Peyer's patch (tissue), 4 donors: ENCODE data around the gene ANO6. TPM values are rescaled to one million over a fixed set of nuclear protein-coding genes. Genes with fewer than 3 reads are reported as not detected.

Experiments
- DNase-seq, 3 donors: peaks; one replicate each; pipeline ENCODE4 v3.0.0-alpha.2; 2017 to 2019
- H3K27ac ChIP-seq, 4 donors: fragments of 200-600 bp; sonication (generic); one replicate each; pipeline ENCODE4 v1.5.1; 2016 to 2019
- H3K27me3 ChIP-seq, 2 donors: fragments of 200-600 bp; sonication (generic); one replicate each; pipeline ENCODE4 v1.5.1; 2019
- H3K36me3 ChIP-seq, 3 donors: fragments of 200-600 bp; sonication (generic); one replicate each; pipeline ENCODE4 v1.5.1; 2016 to 2019
- H3K4me1 ChIP-seq, 4 donors: fragments of 200-600 bp; sonication (generic); one replicate each; pipeline ENCODE4 v1.5.1; 2016 to 2019
- H3K4me3 ChIP-seq, 4 donors: fragments of 200-600 bp; sonication (generic); 1 replicate in 3 of 4; 2 replicates in 1 of 4; pipeline ENCODE4 v1.5.1; 2016 to 2019; ENCODE audit warnings: mild to moderate bottlenecking in 1 of 4
- H3K9me3 ChIP-seq, 4 donors: fragments of 200-600 bp; sonication (generic); one replicate each; pipeline ENCODE4 v1.5.1; 2016 to 2019; ENCODE audit warnings: mild to moderate bottlenecking in 1 of 4
- POLR2A ChIP-seq, 2 donors: fragments of 450-650 bp; IDR thresholded peaks; one replicate each; pipeline ENCODE4 v1.5.1; 2017; ENCODE audit warnings: antibody characterized with exemption in 2 of 2, mild to moderate bottlenecking in 2 of 2, moderate library complexity in 2 of 2
- total RNA-seq, 4 donors: library from RNA; depleted of rRNA; stranded (reverse); fragments of >200 nt; gene quantifications; one replicate each; pipeline ENCODE4 v1.1.0, GENCODE V29; 2016
- TF ChIP-seq, protein P1 (sequence below), 6 experiments: fragments of 450-650 bp in 4 of 6; fragments of 200-600 bp in 2 of 6; sonication (generic) in 1 of 6; IDR thresholded peaks; one replicate each; pipeline ENCODE4 v1.5.1; 2017 to 2019; ENCODE audit warnings: antibody characterized with exemption in 6 of 6, mild to moderate bottlenecking in 3 of 6, moderate library complexity in 1 of 6

Gene ANO6
- total RNA-seq, 4 donors from 2014 or later = 28.9 to 93.3 (median 57.5) TPM

DNA sequence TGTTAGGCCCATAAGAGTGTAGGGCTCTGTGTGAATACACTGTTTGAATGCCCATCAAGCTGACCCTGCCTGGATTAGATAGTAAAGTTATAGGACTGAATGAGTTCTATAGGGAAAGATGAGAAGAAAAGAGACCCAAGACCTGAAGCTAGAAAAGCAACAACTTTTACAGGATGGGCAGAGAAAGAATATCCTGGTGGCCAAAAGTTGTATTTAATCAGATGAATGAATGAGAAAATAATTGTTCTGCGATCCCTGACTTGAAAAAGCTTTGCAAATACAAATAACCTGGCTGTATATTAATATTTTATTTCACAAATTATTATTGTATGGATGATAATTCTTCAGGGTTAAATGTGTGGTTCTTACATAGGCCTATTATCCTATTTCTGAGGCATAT is 2.8 kb upstream of the ANO6 start:
- Histone ChIP-seq H3K27me3 (no peaks in the 10 kb centered on the region), H3K9me3 (no peaks in the 10 kb centered on the region), H3K4me3 (no peak overlapping the region), H3K4me1 (peaks cover 0 to 4% (median 2%) of the 10 kb centered on the region in 4 donors), H3K27ac (no peak overlapping the region), H3K36me3 (no peaks in the 10 kb centered on the region)
- TF ChIP-seq, protein P1, sequence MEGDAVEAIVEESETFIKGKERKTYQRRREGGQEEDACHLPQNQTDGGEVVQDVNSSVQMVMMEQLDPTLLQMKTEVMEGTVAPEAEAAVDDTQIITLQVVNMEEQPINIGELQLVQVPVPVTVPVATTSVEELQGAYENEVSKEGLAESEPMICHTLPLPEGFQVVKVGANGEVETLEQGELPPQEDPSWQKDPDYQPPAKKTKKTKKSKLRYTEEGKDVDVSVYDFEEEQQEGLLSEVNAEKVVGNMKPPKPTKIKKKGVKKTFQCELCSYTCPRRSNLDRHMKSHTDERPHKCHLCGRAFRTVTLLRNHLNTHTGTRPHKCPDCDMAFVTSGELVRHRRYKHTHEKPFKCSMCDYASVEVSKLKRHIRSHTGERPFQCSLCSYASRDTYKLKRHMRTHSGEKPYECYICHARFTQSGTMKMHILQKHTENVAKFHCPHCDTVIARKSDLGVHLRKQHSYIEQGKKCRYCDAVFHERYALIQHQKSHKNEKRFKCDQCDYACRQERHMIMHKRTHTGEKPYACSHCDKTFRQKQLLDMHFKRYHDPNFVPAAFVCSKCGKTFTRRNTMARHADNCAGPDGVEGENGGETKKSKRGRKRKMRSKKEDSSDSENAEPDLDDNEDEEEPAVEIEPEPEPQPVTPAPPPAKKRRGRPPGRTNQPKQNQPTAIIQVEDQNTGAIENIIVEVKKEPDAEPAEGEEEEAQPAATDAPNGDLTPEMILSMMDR (IDR thresholded peaks at IDR 0.05) = peak in 1 of 6 experiments; percentile 35
- no peak for TF ChIP-seq POLR2A (IDR thresholded peaks at IDR 0.05)
- no peak for DNase-seq

- Histone ChIP-seq H3K27ac (no peak overlapping the region), H3K27me3 (no peaks in the 10 kb centered on the region), H3K4me1 (peaks cover 0 to 13% (median 2%) of the 10 kb centered on the region in 4 donors), H3K9me3 (no peaks in the 10 kb centered on the region), H3K4me3 (no peak overlapping the region), H3K36me3 (no peaks in the 10 kb centered on the region)
- TF ChIP-seq, protein P1 (IDR thresholded peaks at IDR 0.05) = no peak
- TF ChIP-seq POLR2A (IDR thresholded peaks at IDR 0.05) = no peak
- DNase-seq = no peak
Measured at GRCh38 chr12:45214071-45214470, 1.8 kb upstream of the ANO6 start.

GRCh38 chr12:45214749-45215418 is 1.0 kb upstream of the ANO6 start:
- TF ChIP-seq POLR2A (IDR thresholded peaks at IDR 0.05) = no peak
- TF ChIP-seq, protein P1 (IDR thresholded peaks at IDR 0.05) = no peak
- H3K4me3 ChIP-seq = peak overlapping the region; percentile 63 to 82 (median 76)
- peak overlapping the region; percentile 70 to 94 (median 91) for H3K27ac ChIP-seq
- no peaks in the 10 kb centered on the region for H3K36me3 ChIP-seq
- no peaks in the 10 kb centered on the region for H3K27me3 ChIP-seq
- peaks cover 0 to 21% (median 2%) of the 10 kb centered on the region in 4 donors for H3K4me1 ChIP-seq
- no peak for DNase-seq
- no peaks in the 10 kb centered on the region for H3K9me3 ChIP-seq

DNA sequence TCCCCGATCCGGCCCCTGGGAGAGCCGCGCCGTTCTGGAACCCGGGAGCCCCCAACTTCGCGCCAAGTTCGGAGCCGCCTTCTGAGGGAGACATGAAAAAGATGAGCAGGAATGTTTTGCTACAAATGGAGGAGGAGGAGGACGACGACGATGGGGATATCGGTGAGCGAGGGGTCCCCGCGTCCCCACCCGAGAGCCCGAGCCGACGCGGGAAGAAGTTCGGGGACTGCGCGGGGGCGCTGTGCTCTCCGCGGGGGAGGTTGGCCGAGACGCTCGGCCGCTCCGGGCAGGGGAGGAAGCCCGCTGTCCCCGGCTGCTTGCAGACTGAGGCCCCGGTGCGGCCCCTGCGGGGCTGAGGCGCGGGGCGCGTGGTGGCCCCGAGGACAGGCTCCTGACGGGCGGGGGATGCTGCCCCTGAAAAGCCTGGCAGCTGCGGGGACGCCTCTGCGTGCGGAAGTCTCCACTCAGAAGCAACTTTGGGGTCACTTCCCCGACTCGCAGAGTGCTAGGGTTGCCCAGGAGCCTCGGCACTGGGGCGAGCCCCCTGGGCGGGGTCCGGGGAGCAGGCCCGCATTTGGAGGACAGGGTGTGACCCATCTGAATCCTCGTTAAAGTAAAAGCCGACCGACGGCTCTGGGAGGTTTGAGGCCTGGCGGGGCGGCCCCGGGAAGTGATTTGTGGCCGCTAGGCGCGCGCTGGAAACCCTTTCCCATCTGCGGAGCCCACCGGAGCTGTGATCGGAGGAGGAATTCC is 511 bp downstream of the ANO6 start:
- Histone ChIP-seq H3K36me3 (no peaks in the 10 kb centered on the region), H3K27me3 (no peaks in the 10 kb centered on the region), H3K27ac (peak overlapping the region; percentile 70 to 94 (median 91)), H3K4me3 (peak overlapping the region; percentile 63 to 82 (median 76)), H3K9me3 (no peaks in the 10 kb centered on the region), H3K4me1 (peaks cover 0 to 23% (median 2%) of the 10 kb centered on the region in 4 donors)
- DNase-seq = peak; percentile 58 to 78 (median 73)
- peak; percentile 10 to 33 for TF ChIP-seq POLR2A (IDR thresholded peaks at IDR 0.05)
- TF ChIP-seq, protein P1 (IDR thresholded peaks at IDR 0.05) = peak in 4 of 6 experiments; percentile 11 to 40 (median 32)

DNA sequence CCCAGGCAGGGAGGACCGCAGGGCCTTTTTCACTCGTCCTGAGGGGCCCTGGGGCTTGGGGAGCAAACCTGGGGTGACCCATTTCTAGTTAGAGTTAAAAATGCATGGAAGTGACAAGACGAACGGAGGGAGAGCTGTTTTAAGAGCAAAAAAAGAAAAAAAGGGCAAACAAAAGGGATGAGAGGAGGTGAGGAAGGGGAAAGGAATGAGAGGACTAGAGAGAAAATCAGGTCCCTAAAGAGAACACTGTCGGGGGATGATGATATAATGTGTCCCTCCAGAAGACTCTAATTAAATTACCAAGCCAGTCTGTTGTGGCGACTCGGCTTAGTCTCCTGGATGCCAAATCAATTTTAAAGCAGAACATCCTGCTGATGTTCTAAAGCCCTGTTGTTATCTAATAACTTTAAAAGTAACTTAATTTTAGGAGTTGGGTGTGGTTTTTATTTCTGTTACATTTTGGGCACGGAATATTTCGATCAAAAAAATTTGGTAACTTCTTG is 1.1 kb downstream of the ANO6 start:
- DNase-seq = no peak

More for the DNA sequence above, 1.1 kb downstream of the ANO6 start:
- Histone ChIP-seq H3K36me3 (no peaks in the 10 kb centered on the region), H3K4me1 (peaks cover 0 to 23% (median 2%) of the 10 kb centered on the region in 4 donors), H3K27me3 (no peaks in the 10 kb centered on the region), H3K27ac (peak overlapping the region; percentile 70 to 94 (median 91)), H3K9me3 (no peaks in the 10 kb centered on the region), H3K4me3 (peak overlapping the region; percentile 63 to 82 (median 76))
- no peak for TF ChIP-seq POLR2A (IDR thresholded peaks at IDR 0.05)
- TF ChIP-seq, protein P1 (IDR thresholded peaks at IDR 0.05) = peak in 1 of 6 experiments; percentile 0
